K562 (cell line): Measurements from ENCODE around the gene CHST14. TPM values are rescaled to one million over a fixed set of nuclear protein-coding genes. Genes with fewer than 3 reads are reported as not detected.

ENCODE experiments used
- BHLHE40 ChIP-seq: IDR thresholded peaks from 2 replicates; pipeline ENCODE4 v1.6.1; 2011; ENCODE audit warnings: low read length, improper control_type of control experiment
- CEBPB ChIP-seq: fragments of 450-650 bp; IDR thresholded peaks from 2 replicates; pipeline ENCODE4 v1.6.1; 2016; ENCODE audit warnings: missing genetic modification characterization, missing compliant biosample characterization
- FIP1L1 ChIP-seq: fragments of 200-400 bp; formaldehyde crosslinking; IDR thresholded peaks from 2 replicates; pipeline ENCODE4 v1.6.1; 2018; ENCODE audit warnings: mild to moderate bottlenecking, low read depth, low read length; ENCODE audit not compliant: poor library complexity, severe bottlenecking
- HOXB6 ChIP-seq: fragments of 250-450 bp; sonication (Bioruptor Pico); IDR thresholded peaks from 2 replicates; pipeline ENCODE4 v1.5.1; 2022; ENCODE audit warnings: mild to moderate bottlenecking, borderline replicate concordance
- HSF4 ChIP-seq: fragments of 250-450 bp; sonication (Bioruptor Pico); IDR thresholded peaks from 2 replicates; pipeline ENCODE4 v2.1.2; 2022; ENCODE audit warnings: mild to moderate bottlenecking, moderate library complexity, borderline replicate concordance
- LCOR ChIP-seq: sonication (generic); formaldehyde crosslinking; IDR thresholded peaks from 2 replicates; pipeline ENCODE4 v1.8.0; 2022; ENCODE audit warnings: mild to moderate bottlenecking, missing genetic modification reagents
- PHF8 ChIP-seq: fragments of 200-600 bp; sonication (generic); IDR thresholded peaks from 2 replicates; pipeline ENCODE4 v1.6.1; 2012; ENCODE audit warnings: mixed run types, mild to moderate bottlenecking, inconsistent platforms, low read length, moderate library complexity, borderline replicate concordance
- RBM25 ChIP-seq: fragments of 200-400 bp; formaldehyde crosslinking; IDR thresholded peaks from 2 replicates; pipeline ENCODE4 v1.6.1; 2018; ENCODE audit warnings: low read length, low read depth, moderate library complexity; ENCODE audit not compliant: severe bottlenecking
- SMARCB1 ChIP-seq: IDR thresholded peaks from 2 replicates; pipeline ENCODE4 v1.6.1; 2011; ENCODE audit warnings: improper control_type of control experiment, low read depth; ENCODE audit not compliant: insufficient read length
- SRSF1 ChIP-seq: fragments of 200-400 bp; formaldehyde crosslinking; IDR thresholded peaks from 2 replicates; pipeline ENCODE4 v1.6.1; 2017; ENCODE audit warnings: mild to moderate bottlenecking, low read depth, low read length, moderate library complexity
- TRIM24 ChIP-seq, 2 experiments: fragments of 450-650 bp; IDR thresholded peaks; 2 replicates each; pipeline ENCODE4 v1.6.1; 2016
- TSC22D4 ChIP-seq: fragments of 450-650 bp; IDR thresholded peaks from 2 replicates; pipeline ENCODE4 v1.6.1; 2016; ENCODE audit warnings: missing genetic modification characterization, missing biosample characterization, control low read depth
- ZBTB7A ChIP-seq: IDR thresholded peaks from 2 replicates; pipeline ENCODE4 v1.6.1; 2011; ENCODE audit warnings: low read depth, mild to moderate bottlenecking, low read length, moderate library complexity, borderline replicate concordance; ENCODE audit not compliant: control insufficient read depth
- ZBTB8A ChIP-seq: fragments of 450-650 bp; IDR thresholded peaks from 2 replicates; pipeline ENCODE4 v1.6.1; 2018; ENCODE audit warnings: mild to moderate bottlenecking, moderate library complexity; ENCODE audit not compliant: partially characterized antibody
- ZNF436 ChIP-seq: fragments of 250-450, 450-650 bp; sonication (Bioruptor Pico); formaldehyde crosslinking; IDR thresholded peaks from 2 replicates; pipeline ENCODE4 v1.7.0; 2020; ENCODE audit warnings: mild to moderate bottlenecking
- ZNF561 ChIP-seq: fragments of 450-650 bp; formaldehyde crosslinking; conservative IDR thresholded peaks from 2 replicates; pipeline ENCODE4 v1.4.0; 2020; ENCODE audit warnings: mild to moderate bottlenecking, moderate library complexity
- ZNF586 ChIP-seq: fragments of 450-650 bp; formaldehyde crosslinking; conservative IDR thresholded peaks from 2 replicates; pipeline ENCODE4 v1.4.0; 2020; ENCODE audit warnings: mild to moderate bottlenecking, moderate library complexity
- polyA plus RNA-seq, 8 experiments: library from polyadenylated mRNA; depleted of rRNA in 4 of 8; stranded (reverse) in 5 of 8; unstranded in 3 of 8; fragments of >200 nt; fragmentation: Nextera tagmentation in 2 of 8; fragmentation: Illumina TruSeq in 1 of 8; extraction: Ambion mirVana in 2 of 8; extraction: Trizol in 1 of 8; gene quantifications; 2 replicates each; pipeline versions ENCODE4 v1.2.1 to v1.2.3, GENCODE V29; 2011 to 2014; ENCODE audit warnings: inconsistent platforms in 1 of 8, missing spikeins in 1 of 8
- total RNA-seq, 7 experiments: library from RNA; depleted of rRNA in 6 of 7; stranded (reverse); fragments of >200 nt in 6 of 7; fragmentation: Illumina TruSeq in 2 of 7; extraction: Trizol in 2 of 7; gene quantifications; 2 replicates each; pipeline versions ENCODE4 v1.2.1 to v1.2.3, GENCODE V29; 2011 to 2021; ENCODE audit warnings: low replicate concordance in 1 of 7
- TF ChIP-seq, protein P1 (sequence below), 2 experiments: fragments of 450-650 bp; IDR thresholded peaks; 2 replicates each; pipeline ENCODE4 v1.6.1; 2016
- TF ChIP-seq, protein P2 (sequence below): fragments of 150-350 bp; IDR thresholded peaks from 2 replicates; pipeline ENCODE4 v1.6.1; 2014; ENCODE audit warnings: low read depth, mild to moderate bottlenecking, low read length, borderline replicate concordance
- TF ChIP-seq, protein P3 (sequence below): fragments of 450-650 bp; formaldehyde crosslinking; IDR thresholded peaks from 2 replicates; pipeline ENCODE4 v1.4.0; 2022; ENCODE audit warnings: missing genetic modification characterization
- TF ChIP-seq, protein P4 (sequence below), 2 experiments: fragments of 450-650 bp in 1 of 2; sonication (generic) in 1 of 2; formaldehyde crosslinking; conservative IDR thresholded peaks; 2 replicates each; pipeline versions ENCODE4 v1.4.0 to v1.8.1; 2020 to 2022; ENCODE audit warnings: mild to moderate bottlenecking in 1 of 2, missing genetic modification reagents in 1 of 2

CHST14 gene
- total and polyA plus RNA-seq, 9 of the 15 experiments (the other 6 are each of a cell fraction or from before 2014, with no cell fraction given): 1.6 to 12.1 (median 4.5) TPM

DNA sequence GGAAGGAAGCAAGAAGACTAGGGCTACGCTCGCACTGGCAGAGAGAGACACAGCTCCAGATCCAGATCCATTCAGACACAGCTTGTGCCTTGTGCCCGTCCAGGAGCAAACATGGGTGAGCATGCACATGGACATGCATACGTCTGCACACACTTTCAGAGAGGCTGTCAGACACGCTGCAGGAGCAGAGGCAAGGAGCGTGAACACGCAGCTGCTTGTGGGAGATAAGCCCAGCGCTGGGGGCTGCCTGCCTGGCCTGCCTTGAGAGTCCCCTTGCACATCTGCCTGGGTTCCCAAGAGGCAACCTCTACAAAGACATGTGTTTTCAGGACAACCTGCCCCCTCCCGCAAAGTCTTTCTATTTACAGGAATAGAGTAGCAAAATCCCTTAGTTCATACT, 43.6 kb upstream of the CHST14 start (continued):
- TF ChIP-seq ZNF436 (no peak), ZNF586 (no peak), ZNF561 (no peak), BHLHE40 (peak; percentile 85), ZBTB8A (no peak), PHF8 (no peak), SRSF1 (no peak), SMARCB1 (no peak), TRIM24 (IDR thresholded peaks at IDR 0.05) (peak in 1 of 2 experiments; percentile 66; a peak in 2 of 4 replicates), HSF4 (CRISPR knock-in tag) (no peak), HOXB6 (no peak), RBM25 (no peak), CEBPB (tag) (no peak), ZBTB7A (peak; percentile 88; the same call in 1 of the 2 replicates), TSC22D4 (tag) (no peak), LCOR (no peak), FIP1L1 (no peak)
- TF ChIP-seq, protein P1, sequence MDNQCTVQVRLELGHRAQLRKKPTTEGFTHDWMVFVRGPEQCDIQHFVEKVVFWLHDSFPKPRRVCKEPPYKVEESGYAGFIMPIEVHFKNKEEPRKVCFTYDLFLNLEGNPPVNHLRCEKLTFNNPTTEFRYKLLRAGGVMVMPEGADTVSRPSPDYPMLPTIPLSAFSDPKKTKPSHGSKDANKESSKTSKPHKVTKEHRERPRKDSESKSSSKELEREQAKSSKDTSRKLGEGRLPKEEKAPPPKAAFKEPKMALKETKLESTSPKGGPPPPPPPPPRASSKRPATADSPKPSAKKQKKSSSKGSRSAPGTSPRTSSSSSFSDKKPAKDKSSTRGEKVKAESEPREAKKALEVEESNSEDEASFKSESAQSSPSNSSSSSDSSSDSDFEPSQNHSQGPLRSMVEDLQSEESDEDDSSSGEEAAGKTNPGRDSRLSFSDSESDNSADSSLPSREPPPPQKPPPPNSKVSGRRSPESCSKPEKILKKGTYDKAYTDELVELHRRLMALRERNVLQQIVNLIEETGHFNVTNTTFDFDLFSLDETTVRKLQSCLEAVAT (IDR thresholded peaks at IDR 0.05): no peak
- TF ChIP-seq, protein P2, sequence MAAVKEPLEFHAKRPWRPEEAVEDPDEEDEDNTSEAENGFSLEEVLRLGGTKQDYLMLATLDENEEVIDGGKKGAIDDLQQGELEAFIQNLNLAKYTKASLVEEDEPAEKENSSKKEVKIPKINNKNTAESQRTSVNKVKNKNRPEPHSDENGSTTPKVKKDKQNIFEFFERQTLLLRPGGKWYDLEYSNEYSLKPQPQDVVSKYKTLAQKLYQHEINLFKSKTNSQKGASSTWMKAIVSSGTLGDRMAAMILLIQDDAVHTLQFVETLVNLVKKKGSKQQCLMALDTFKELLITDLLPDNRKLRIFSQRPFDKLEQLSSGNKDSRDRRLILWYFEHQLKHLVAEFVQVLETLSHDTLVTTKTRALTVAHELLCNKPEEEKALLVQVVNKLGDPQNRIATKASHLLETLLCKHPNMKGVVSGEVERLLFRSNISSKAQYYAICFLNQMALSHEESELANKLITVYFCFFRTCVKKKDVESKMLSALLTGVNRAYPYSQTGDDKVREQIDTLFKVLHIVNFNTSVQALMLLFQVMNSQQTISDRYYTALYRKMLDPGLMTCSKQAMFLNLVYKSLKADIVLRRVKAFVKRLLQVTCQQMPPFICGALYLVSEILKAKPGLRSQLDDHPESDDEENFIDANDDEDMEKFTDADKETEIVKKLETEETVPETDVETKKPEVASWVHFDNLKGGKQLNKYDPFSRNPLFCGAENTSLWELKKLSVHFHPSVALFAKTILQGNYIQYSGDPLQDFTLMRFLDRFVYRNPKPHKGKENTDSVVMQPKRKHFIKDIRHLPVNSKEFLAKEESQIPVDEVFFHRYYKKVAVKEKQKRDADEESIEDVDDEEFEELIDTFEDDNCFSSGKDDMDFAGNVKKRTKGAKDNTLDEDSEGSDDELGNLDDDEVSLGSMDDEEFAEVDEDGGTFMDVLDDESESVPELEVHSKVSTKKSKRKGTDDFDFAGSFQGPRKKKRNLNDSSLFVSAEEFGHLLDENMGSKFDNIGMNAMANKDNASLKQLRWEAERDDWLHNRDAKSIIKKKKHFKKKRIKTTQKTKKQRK: no peak
- TF ChIP-seq, protein P3, sequence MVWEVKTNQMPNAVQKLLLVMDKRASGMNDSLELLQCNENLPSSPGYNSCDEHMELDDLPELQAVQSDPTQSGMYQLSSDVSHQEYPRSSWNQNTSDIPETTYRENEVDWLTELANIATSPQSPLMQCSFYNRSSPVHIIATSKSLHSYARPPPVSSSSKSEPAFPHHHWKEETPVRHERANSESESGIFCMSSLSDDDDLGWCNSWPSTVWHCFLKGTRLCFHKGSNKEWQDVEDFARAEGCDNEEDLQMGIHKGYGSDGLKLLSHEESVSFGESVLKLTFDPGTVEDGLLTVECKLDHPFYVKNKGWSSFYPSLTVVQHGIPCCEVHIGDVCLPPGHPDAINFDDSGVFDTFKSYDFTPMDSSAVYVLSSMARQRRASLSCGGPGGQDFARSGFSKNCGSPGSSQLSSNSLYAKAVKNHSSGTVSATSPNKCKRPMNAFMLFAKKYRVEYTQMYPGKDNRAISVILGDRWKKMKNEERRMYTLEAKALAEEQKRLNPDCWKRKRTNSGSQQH (CRISPR knock-in tag): no peak
- TF ChIP-seq, protein P4, sequence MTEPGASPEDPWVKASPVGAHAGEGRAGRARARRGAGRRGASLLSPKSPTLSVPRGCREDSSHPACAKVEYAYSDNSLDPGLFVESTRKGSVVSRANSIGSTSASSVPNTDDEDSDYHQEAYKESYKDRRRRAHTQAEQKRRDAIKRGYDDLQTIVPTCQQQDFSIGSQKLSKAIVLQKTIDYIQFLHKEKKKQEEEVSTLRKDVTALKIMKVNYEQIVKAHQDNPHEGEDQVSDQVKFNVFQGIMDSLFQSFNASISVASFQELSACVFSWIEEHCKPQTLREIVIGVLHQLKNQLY (CRISPR knock-in tag; conservative IDR thresholded peaks at IDR 0.05): 0 out of 4 replicates have a peak, but pooled peaks of 1 of the 2 experiments have one; percentile 32
